HG03520 (cell line): Measurements from ENCODE around the gene ARL4D.
"Not testable (repeated sequence)": the region's sequence is repeated elsewhere in the genome, so short reads cannot be mapped to it uniquely, and the experiment has no call there.

Source experiments
- ATAC-seq: cut with Tn5 transposase; IDR thresholded peaks from one replicate; pipeline ENCODE4 v1.9.1; 2021; ENCODE audit warnings: mild to moderate bottlenecking, moderate library complexity; ENCODE audit not compliant: unreplicated experiment

The ARL4D gene, protein sequence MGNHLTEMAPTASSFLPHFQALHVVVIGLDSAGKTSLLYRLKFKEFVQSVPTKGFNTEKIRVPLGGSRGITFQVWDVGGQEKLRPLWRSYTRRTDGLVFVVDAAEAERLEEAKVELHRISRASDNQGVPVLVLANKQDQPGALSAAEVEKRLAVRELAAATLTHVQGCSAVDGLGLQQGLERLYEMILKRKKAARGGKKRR

DNA sequence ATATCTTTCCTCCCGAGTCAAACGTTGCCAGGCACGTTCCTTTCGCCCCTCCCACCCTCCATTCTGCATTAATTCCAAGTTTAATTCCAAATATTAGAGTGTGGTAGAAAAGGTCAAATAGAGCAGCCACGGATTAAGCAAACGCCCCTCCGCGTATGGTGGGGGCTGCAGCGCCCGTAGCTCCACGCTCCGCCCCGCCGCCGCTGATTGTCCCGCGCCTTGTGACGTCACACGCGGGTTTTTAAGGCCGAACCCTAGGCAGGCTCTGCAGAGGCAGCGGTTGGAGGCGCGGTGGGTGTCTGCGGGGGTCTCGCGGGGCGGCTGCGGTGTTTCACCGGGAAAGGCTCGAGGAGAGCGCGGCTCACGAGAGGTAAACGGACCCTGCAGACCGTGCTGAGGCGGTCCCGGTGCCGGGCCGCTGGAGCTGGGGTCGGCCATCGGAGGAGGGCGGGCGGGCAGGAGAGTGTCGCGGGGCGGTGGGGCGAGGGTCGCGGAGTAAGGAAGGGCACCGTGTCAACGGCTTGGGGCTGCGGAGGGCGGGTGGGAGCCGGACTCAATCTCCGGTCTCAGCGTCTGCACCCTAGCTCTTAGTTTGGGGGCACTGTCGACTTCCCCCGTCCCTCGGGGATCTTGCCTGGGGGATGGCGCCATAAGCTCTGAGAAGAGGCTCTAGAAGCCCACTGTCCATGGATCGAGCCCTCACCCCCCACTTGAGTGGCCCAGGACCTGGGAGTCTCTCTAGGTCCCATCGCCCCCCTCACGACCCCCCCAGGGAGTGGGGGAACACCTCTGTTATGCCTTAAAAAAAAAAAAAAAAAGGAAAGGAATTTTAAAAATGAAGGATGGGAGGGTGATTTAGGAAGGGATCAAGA, at the start of gene ARL4D:
TSS of gene ARL4D (plus strand) at position 270 of the 872 bp plus-strand sequence. CDS start 740 bp downstream, outside the sequence.
- ATAC-seq, result no peak

DNA sequence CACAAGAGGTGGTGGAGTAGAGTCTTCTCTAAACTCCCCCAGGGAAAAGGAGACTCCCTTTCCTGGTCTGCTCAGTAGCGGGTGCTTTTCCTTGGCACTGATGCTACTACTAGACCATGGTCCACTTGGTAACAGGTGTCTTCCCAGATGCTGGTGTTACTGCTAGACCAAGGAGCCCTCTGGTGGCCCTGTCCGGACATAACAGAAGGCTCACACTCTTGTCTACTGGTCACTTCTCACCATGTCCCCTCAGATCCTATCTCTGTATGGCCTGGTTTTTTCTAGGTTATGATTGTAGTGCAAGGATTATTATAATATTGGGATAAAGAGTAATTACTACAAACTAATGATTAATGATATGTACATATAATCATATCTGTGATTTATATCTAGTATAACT, 49.7 kb upstream of the ARL4D start:
- no peak for ATAC-seq

DNA sequence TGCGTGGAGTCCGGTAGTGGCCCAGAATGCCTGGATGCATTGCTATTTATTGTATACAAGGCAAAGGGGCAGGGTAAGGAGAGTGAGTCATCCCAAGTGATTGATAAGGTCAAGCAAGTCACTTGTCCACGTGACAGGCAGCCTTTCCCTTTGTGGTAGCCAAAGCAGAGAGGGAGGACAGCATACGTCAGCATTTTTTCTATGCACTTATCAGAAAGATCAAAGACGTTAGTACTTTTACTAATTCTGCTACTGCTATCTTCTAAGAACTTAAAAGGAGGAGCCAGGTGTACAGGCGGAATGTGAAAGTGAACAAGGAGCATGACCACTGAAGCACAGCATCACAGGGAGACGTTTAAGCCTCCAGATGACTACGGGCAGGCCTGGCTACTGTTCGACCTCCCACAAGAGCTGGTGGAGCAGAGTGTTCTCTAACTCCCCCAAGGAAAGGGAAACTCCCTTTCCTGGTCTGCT, 47.9 kb upstream of the ARL4D start:
- no peak for ATAC-seq

DNA sequence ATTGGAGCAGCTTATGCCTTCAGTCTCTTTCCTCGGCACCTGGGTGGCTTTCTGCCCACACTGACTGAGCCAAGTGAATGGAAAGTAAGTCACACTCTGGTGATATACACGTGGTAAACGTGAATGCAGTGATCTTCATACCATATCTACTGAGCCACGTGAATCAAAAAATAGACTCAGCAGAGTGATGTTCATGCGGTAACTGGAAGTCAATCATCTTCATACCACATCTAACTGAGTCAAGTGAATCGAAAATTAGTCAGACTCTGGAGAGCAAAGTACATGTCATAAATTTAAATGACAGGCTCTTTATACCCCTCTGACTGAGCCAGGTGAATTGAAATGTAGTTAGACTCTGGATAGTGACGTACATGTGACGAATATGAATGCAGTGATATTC, 47.1 kb upstream of the ARL4D start:
- ATAC-seq, result no peak

DNA sequence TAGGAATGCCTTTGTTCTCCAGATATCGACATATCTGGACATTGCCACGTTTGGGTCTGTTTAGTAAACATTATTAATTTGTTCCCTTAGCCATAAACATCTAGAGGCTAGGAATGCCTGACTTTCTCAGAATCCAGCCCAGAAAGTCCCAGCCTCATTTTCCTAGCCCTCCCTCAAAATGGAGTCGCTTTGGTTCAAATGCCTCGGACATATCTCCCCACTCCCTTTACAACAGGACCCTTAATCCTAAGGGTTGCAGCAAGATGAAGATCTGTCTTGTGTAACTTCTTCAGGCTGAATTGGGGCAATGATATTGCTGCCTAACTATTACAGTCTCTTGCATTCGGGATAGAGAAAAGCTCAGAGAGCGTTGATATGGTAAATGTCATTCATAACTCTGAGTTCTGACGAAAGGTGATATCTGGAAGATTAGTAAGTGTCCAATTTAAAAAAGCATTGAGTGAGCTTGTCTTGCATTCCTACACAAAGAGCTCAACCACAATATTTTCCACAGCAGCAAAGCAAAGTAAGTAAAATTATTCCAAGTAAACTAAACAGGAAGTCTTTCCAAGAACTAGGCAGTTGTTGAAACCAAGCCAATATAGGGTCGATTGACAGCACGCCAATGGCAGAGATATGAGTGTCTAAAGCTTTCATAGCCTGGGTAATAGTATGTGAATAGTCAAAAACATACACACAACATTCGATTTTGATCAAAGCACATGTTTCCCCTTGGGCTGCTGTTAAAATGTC, 46.0 kb upstream of the ARL4D start:
- ATAC-seq, result no peak

DNA sequence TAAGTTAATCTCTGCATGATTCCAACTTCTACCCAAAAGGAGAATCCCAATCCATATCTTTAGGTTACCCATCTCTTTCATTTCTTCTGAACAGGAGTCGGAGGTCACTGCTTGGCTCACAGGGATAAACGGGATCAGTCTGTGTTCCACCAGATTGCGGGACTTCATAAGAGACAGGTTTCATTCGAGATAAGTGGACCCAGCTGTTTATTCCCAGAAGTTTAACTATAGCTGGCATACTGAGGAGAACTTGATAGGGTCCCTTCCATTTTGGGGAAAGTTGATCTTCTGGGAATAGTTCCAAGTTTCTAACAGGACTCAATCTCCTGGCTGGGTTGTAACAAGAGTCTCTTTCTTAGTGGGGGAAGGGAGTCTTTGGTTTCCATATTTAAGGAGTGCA, 45.4 kb upstream of the ARL4D start:
- ATAC-seq, result no peak

DNA sequence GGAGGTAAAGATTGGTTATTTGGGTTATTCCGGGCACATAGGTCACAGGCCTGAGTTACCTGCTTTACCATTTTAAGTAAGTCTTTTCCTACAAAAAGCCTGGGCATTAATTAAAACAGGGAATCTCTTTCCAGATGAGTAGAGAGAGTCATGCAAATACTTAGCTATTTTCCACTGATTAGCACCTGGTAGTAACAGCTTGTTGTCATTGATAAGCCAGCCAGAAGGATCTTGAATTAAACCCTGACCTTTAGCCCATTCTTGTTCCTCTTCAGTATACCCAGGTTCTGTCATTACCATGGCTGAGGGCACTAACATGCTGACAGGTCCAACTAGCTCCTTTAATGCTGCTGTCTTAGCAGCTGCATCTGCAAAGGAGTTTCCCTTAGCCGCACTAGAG, 44.4 kb upstream of the ARL4D start:
- no peak for ATAC-seq

DNA sequence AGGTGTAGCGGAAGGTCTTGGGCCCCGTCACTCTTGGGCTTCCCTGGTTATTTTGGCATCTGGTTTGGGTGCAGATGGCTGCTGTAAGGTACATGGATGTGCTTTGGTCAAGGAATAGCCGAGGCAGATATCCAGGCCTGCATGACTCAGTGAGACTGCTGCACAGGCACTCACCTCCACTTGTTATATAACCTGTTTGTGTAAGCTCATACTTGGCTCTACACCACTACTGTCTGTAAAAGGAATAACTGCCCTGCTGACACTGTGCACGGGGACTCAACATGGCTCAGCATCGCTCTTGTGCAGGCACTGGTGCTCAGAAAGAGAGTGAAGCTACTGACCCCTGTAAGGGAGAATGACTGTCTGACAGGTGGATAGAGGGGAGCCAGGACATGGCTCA, 42.3 kb upstream of the ARL4D start:
- ATAC-seq, result no peak

DNA sequence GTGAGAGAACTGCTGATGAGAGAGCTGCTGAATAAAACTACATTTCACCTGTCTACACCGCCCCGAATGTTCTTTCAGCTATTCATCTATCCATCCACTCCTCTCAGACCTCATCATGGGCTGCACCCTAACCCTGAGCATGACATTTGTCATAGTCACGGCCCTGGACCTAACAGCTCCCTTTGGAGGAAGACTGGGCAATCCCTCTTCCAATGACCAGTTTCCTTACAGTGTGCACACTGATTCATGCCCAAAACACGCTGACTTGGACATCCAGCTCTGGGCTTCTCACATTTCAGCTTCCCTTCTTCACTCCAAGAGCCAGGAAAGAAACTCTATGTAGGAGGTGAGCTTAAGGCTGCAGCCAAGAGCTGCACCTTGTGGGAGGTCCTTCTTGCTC, 41.8 kb upstream of the ARL4D start:
- ATAC-seq, result no peak

DNA sequence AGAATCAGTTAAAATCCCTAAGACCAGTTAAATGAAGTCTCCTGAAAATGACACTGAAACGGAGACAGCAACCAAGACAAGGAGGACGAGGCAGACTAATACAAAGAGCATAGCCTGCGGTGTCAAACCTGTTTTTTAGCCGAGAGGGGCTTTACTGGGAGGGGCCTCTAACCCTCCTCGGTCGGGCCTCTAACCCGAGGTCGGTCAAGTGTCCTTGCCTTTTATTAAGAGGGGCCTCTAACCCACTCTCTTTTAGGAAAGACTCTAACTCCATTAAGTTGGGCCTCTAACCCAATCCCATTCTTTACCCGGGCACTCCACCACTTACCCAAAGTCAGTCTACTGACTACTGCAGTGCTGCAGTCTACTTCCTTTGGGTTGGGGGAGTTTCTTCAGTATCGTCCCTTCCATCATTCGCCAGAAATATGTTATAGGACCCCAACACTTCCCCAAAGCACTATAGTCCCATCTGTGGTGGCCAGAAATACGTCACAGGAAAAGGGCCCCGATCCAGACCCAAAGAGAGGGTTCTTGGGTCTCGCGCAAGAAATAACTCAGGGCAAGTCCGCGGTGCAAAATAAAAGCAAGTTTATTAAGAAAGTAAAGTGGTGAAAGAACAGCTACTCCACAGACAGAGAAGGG, 39.2 kb upstream of the ARL4D start:
- no peak for ATAC-seq

DNA sequence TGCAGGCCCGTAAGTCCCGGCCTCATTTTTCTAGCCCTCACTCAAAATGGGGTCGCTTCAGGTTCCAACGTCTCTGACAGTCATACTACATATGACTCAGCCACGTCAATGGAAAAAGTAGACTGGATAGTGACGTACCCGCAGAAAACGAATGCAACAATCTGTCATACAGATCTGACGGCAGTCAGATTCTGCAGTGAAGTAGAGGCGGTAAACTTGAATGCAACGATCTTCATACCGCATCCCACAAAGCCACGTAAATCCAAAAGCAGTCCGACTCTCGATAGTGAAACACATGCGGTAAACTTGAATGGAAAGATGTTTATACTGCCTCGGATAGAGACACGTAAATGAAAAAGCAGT, 38.4 kb upstream of the ARL4D start:
- no peak for ATAC-seq

DNA sequence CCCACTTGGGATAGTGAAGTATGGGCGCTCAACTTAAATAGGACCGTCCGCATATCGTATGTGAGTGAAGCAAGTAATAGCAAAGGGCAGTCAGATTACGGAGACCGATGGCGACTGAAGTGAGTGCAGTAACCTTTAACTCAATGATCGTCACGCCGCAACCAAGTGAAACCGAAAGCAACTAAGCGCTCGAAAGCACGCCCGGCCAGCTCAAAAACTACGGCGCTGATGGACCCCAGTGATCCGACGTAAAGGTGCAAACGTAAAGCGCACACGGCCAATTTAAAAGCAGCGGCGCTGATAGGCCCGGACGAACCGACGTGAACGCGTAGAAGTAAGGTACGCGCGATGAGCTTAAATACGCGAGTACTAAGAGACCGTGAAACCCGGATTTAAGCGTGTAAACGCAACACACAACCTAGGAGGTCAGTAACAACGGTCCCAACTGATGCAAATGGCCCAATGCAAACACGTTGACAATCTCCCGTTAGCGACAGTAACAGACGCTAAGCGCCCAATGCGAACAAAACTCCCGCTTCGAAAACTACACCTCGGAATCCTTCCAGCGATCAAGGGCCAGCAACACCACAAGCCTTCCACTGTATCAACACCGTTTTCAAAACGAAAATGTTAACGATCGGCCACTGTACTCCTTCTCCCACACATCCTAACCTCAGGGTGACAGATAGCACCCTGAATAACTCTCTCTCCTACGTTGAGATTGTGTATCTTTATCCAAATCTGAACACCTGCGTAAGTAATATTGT, 37.9 kb upstream of the ARL4D start:
- peak; percentile 73 for ATAC-seq

DNA sequence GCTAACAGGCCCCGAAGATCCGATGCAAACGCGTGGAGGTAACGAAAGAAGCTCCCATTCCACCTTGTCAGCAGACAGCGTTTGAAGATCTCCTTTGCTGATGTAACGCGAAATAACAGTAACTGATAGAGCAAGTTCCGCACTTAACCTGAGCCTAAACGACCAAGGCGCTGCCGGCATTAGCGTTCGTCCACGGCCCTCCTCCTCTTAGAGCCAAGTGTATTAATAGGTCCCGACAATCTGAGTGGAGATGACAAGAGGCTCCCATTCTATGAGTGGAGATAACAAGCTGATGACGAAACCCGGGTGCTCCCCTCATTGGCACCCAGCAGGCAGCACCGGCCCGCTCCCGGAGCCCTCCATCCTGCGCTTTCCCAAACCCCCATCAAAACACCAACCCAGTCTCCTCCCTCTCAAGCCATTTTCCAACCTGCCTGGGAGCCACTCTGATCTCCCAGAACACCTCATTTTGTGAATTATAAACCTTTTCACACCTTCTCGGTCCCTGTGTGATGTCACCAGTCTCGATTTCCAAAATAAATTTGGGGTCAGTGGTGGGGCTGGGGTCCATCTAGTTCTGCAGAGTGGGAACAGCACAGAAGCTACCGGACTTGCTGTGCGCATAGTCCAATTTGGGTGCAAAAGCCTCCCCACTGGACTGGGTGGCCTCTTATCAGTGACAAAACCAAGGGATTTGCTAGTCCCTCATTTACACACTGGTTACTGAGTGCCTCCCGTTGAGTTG, 35.4 kb upstream of the ARL4D start:
- no peak for ATAC-seq

DNA sequence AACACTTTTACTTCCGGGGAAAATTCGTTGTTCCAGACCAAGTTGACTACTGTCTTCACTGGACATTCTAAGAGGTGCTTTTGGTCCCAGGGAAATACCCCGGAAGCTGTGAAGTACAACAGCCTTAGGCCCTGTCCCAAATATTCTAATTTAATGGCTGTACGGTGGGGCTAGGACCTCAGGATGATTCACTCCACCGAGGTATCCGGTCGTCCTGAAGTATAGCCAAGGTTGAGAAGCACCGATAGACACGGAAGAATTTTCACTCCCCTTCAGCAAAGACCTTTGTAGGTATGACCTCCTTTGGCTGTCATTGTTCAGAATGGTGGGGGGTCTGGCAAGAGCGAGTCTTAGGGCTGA, 34.9 kb upstream of the ARL4D start:
- no peak for ATAC-seq

DNA sequence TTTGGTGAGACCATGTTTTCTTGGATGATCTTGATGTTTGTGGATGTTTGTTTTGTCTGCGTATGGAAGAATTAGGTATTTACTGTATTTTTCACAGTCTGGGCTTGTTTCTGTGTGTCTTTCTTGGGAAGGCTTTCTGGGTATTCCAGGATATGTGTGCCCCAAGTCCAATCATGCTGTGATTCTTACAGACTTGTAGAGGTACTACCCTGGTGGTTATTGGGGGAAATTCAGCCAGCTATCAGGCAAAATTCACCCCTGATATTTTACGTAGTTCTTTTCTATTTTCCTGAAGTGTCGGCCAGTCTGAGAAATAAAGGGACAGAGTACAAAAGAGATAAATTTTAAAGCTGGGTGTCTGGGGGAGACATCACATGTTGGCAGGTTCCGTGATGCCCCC, 33.4 kb upstream of the ARL4D start:
- no peak for ATAC-seq

DNA sequence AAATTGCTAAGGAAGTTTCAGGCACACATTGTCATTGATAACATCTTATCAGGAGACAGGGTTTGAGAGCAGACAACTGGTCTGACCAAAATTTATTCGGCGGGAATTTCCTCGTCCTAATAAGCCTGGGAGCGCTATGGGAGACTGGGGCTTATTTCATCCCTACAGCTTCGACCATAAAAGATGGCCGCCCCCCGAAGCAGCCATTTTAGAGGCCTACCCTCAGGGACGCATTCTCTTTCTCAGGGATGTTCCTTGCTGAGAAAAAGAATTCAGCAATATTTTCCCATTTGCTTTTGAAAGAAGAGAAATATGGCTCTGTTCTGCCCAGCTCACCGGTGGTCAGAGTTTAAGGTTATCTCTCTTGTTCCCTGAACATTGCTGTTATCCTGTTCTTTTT, 32.9 kb upstream of the ARL4D start:
- ATAC-seq, result not testable (repeated sequence)

DNA sequence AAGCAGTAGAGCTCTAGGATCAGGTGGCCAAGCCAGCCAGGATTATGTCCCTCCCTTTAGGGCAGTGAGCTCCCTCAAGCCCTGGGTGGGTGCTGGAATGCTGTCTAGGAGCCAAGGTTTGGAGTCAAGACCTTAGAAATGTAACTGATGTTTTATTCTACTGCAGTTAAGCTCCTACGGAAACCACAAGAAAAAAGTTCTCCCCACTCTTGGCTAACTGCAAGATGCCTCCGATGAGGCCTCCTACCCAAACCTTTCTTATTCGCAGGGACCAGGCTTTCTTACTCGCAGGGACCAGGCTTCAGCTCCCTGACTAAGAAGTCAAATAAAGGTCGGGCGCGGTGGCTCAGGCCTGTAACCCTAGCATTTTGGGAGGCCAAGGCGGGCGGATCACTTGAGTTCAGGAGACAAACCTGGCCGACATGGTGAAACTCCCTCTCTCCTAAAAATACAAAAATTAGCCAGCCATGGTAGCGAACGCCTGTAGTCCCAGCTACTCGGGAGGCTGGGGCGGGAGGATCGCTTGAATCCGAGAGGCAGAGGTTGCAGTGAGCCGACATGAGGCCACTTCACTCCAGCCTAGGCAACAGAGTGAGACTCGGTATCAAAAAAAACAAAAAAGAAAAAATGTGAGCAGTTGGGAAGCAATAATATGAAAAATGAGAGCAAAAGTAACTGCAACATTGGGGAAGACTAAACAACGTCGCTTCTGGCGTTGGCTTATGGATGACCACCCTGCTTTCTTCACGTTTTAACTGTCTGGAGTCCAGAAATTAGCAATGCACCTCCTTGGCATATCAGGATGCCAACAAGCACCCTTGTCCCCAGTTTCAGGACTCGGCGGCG, 31.7 kb upstream of the ARL4D start:
- ATAC-seq, result no peak

DNA sequence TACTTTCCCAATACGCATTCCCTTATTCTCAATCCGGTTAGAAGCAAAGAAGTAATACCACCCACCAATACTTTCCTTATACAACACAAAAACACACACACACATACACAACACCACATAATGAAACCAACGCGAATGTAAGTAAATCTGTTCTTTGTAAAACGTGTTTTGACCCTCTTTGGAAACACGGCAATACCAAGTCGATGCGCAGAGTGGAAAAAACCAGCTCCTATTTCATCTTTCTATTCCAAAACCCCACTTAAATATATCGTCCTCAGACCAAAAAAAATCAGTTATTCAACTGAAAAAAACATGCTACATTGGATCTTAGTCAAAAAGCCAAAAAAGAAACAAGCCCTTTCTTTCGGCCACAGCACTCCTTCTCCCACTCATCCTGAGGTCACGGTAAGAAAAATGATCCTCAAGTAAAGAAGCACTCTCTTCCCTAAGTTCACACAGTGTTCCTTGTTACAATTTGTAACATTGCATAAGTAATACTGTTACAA, 31.0 kb upstream of the ARL4D start:
- ATAC-seq, result peak; percentile 39
